ENCODE results near the gene LCE3B.

GRCh38 chr1:152640351-152640750 is 26.7 kb downstream of the LCE3B start:
- no peak for TF ChIP-seq CTCF (IDR thresholded peaks at IDR 0.05)
- no peak for TF ChIP-seq EZH2 (IDR thresholded peaks at IDR 0.05; ENCODE audit: borderline replicate concordance, insufficient read depth, low read depth, low read length, poor library complexity, severe bottlenecking)

All from B cell (primary cell).